Thyroid gland (tissue), 4 donors: ENCODE measurements around the gene CHRM3.

Source experiments
- CTCF ChIP-seq, 6 experiments: fragments of 200-600 bp in 3 of 6; fragments of 450-650 bp in 3 of 6; sonication (generic) in 3 of 6; IDR thresholded peaks; one replicate each; pipeline ENCODE4 v1.5.1; 2016 to 2019; ENCODE audit warnings: antibody characterized with exemption in 6 of 6, mild to moderate bottlenecking in 2 of 6, inconsistent platforms in 1 of 6, moderate library complexity in 1 of 6
- POLR2A ChIP-seq, 2 donors: fragments of 450-650 bp; IDR thresholded peaks; one replicate each; pipeline ENCODE4 v1.6.1; 2017; ENCODE audit warnings: antibody characterized with exemption in 2 of 2, mild to moderate bottlenecking in 2 of 2, moderate library complexity in 1 of 2

DNA sequence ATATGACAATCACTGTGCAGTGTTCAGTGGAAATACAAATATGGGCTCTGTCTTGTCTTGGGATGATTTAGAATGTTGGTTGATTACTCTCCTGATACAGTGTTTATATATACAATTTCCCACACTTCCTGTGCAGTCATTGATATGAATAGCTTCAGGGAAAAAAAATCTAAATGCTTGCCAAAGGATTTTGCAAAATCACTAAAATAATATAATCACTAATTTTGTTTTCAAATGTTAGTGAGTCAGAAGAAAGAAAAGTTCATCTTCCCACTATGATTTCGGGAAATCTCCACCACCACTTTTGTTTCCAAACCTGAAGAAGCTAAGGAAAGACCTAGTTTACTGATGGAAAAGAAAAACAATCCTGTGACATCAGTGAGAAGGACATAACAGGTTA lies 32.1 kb upstream of the CHRM3 start:
- TF ChIP-seq POLR2A (IDR thresholded peaks at IDR 0.05) (no peak), CTCF (IDR thresholded peaks at IDR 0.05) (no peak)
